ENCODE data around the gene OR1B1.
"Not testable (repeated sequence)": the region's sequence is repeated elsewhere in the genome, so short reads cannot be mapped to it uniquely, and the experiment has no call there.

Gene OR1B1

GRCh38 chr9:122583284-122583683 is 74.1 kb downstream of the OR1B1 start, which contains the start of gene OR1L8:
Gene OR1L8, minus strand, starts transcription at chr9:122583384. Its CDS starts 14,907 bp downstream, at chr9:122568477.
- TF ChIP-seq SIN3A (IDR thresholded peaks at IDR 0.05; ENCODE audit: borderline replicate concordance, insufficient read depth, low read length); FOXP2 (optimal IDR thresholded peaks at IDR 0.05; ENCODE audit: borderline replicate concordance, extremely low read depth, extremely low read length, insufficient read depth); TAF1 (IDR thresholded peaks at IDR 0.05; ENCODE audit: borderline replicate concordance, insufficient read depth, low read length): not testable (repeated sequence)

GRCh38 chr9:122580360-122580759 is 77.1 kb downstream of the OR1B1 start:
- TF ChIP-seq POLR2AphosphoS5 (IDR thresholded peaks at IDR 0.05; ENCODE audit: low read depth, low read length) (no peak), FOXP2 (optimal IDR thresholded peaks at IDR 0.05; ENCODE audit: borderline replicate concordance, extremely low read depth, extremely low read length, insufficient read depth) (no peak), REST (IDR thresholded peaks at IDR 0.05; ENCODE audit: insufficient read depth in 1 of 2, low read depth in 2 of 2, low read length in 2 of 2) (no peak), TAF1 (IDR thresholded peaks at IDR 0.05; ENCODE audit: borderline replicate concordance, insufficient read depth, low read length) (no peak), SIN3A (IDR thresholded peaks at IDR 0.05; ENCODE audit: borderline replicate concordance, insufficient read depth, low read length) (no peak)

GRCh38 chr9:122579874-122580273 is 77.6 kb downstream of the OR1B1 start:
- no peak for TF ChIP-seq SIN3A (IDR thresholded peaks at IDR 0.05; ENCODE audit: borderline replicate concordance, insufficient read depth, low read length)
- no peak for TF ChIP-seq REST (IDR thresholded peaks at IDR 0.05; ENCODE audit: insufficient read depth in 1 of 2, low read depth in 2 of 2, low read length in 2 of 2)
- no peak for TF ChIP-seq FOXP2 (optimal IDR thresholded peaks at IDR 0.05; ENCODE audit: borderline replicate concordance, extremely low read depth, extremely low read length, insufficient read depth)
- no peak for TF ChIP-seq POLR2AphosphoS5 (IDR thresholded peaks at IDR 0.05; ENCODE audit: low read depth, low read length)
- TF ChIP-seq TAF1 (IDR thresholded peaks at IDR 0.05; ENCODE audit: borderline replicate concordance, insufficient read depth, low read length), result no peak
